CD14-positive monocyte (primary cell): ENCODE data around the gene ZNF35. TPM values are rescaled to one million over a fixed set of nuclear protein-coding genes. Genes with fewer than 3 reads are reported as not detected.

ENCODE experiments used
- DNase-seq, 3 donors: peaks; one replicate each; pipeline ENCODE4 v3.0.0-alpha.2; 2011 to 2022
- H2AFZ ChIP-seq: 2 replicates; pipeline ENCODE4 v1.6.0; 2012; ENCODE audit warnings: mild to moderate bottlenecking, low read depth, low read length, inconsistent platforms; ENCODE audit not compliant: insufficient read depth, poor library complexity, severe bottlenecking
- H3K27ac ChIP-seq, 2 donors: 1 replicate in 1 of 2; 2 replicates in 1 of 2; pipeline ENCODE4 v1.5.1; 2012 to 2013; ENCODE audit warnings: low read length in 2 of 2, control low read depth in 1 of 2, inconsistent platforms in 1 of 2, low read depth in 1 of 2, mild to moderate bottlenecking in 1 of 2
- H3K27me3 ChIP-seq, 2 donors: one replicate each; pipeline versions ENCODE4 v1.6.0 to v1.6.1; 2011 to 2013; ENCODE audit warnings: low read length in 2 of 2; ENCODE audit not compliant: control insufficient read depth in 2 of 2, insufficient read depth in 2 of 2
- H3K36me3 ChIP-seq, 2 donors: replicated peaks in 1 of 2; 1 replicate in 1 of 2; 2 replicates in 1 of 2; pipeline versions ENCODE4 v1.5.1 to v1.6.1; 2012 to 2013; ENCODE audit warnings: low read length in 2 of 2, control low read depth in 1 of 2, inconsistent platforms in 1 of 2, mild to moderate bottlenecking in 1 of 2; ENCODE audit not compliant: insufficient read depth in 2 of 2, control insufficient read depth in 1 of 2
- H3K4me1 ChIP-seq, 2 donors: 1 replicate in 1 of 2; 2 replicates in 1 of 2; pipeline versions ENCODE4 v1.5.1 to v1.6.1; 2012 to 2013; ENCODE audit warnings: low read length in 2 of 2, control low read depth in 1 of 2, inconsistent platforms in 1 of 2, mild to moderate bottlenecking in 1 of 2, moderate library complexity in 1 of 2; ENCODE audit not compliant: insufficient read depth in 2 of 2, control insufficient read depth in 1 of 2
- H3K4me2 ChIP-seq: replicated peaks from 2 replicates; pipeline ENCODE3; 2012; ENCODE audit warnings: low read length, moderate library complexity, mild to moderate bottlenecking; ENCODE audit not compliant: poor library complexity, severe bottlenecking; ENCODE audit errors: extremely low read depth
- H3K4me3 ChIP-seq, 3 experiments: fragments of 200-600 bp in 1 of 3; sonication (generic) in 1 of 3; replicated peaks in 1 of 3; 1 replicate in 2 of 3; 2 replicates in 1 of 3; pipeline ENCODE4 v1.5.1; 2011 to 2013; ENCODE audit warnings: low read length in 3 of 3, mild to moderate bottlenecking in 3 of 3, control low read depth in 2 of 3, low read depth in 2 of 3, inconsistent platforms in 1 of 3, moderate library complexity in 1 of 3
- H3K79me2 ChIP-seq: 2 replicates; pipeline ENCODE4 v1.6.0; 2012; ENCODE audit warnings: mild to moderate bottlenecking, control low read depth, inconsistent platforms, low read length, moderate library complexity; ENCODE audit not compliant: insufficient read depth
- H3K9ac ChIP-seq: 2 replicates; pipeline ENCODE4 v1.6.0; 2017; ENCODE audit warnings: low read length, mild to moderate bottlenecking; ENCODE audit not compliant: insufficient read depth, poor library complexity, severe bottlenecking
- H3K9me3 ChIP-seq, 2 donors: replicated peaks in 1 of 2; 1 replicate in 1 of 2; 2 replicates in 1 of 2; pipeline versions ENCODE4 v1.5.1 to v1.6.1; 2012 to 2013; ENCODE audit warnings: low read length in 2 of 2, control low read depth in 1 of 2; ENCODE audit not compliant: control insufficient read depth in 1 of 2, insufficient read depth in 1 of 2
- H4K20me1 ChIP-seq: 2 replicates; pipeline ENCODE4 v1.6.0; 2012; ENCODE audit warnings: mild to moderate bottlenecking, low read length, control low read depth, moderate library complexity; ENCODE audit not compliant: insufficient read depth
- H3K27ac Mint-ChIP-seq, 7 donors: one replicate each; pipeline ENCODE4 v1.8.0; 2020; ENCODE audit warnings: mild to moderate bottlenecking in 7 of 7, mixed read lengths in 7 of 7, moderate library complexity in 6 of 7, inconsistent platforms in 2 of 7
- H3K27me3 Mint-ChIP-seq, 3 donors: one replicate each; pipeline ENCODE4 v1.8.0; 2021 to 2022; ENCODE audit warnings: low read depth in 3 of 3, mild to moderate bottlenecking in 3 of 3, mixed read lengths in 3 of 3, moderate library complexity in 3 of 3, inconsistent platforms in 1 of 3
- H3K36me3 Mint-ChIP-seq, 2 donors: one replicate each; pipeline ENCODE4 v1.8.0; 2020; ENCODE audit warnings: mixed read lengths in 2 of 2, inconsistent platforms in 1 of 2, mild to moderate bottlenecking in 1 of 2
- H3K4me1 Mint-ChIP-seq: one replicate; pipeline ENCODE4 v1.8.0; 2020; ENCODE audit warnings: mild to moderate bottlenecking, mixed read lengths
- H3K4me3 Mint-ChIP-seq, 2 donors: one replicate each; pipeline ENCODE4 v1.8.0; 2020; ENCODE audit warnings: mild to moderate bottlenecking in 2 of 2, mixed read lengths in 2 of 2, moderate library complexity in 1 of 2
- H3K9me3 Mint-ChIP-seq, 7 donors: one replicate each; pipeline ENCODE4 v1.8.0; 2020 to 2022; ENCODE audit warnings: mixed read lengths in 7 of 7, mild to moderate bottlenecking in 6 of 7, moderate library complexity in 6 of 7, inconsistent platforms in 2 of 7
- CTCF ChIP-seq: fragments of 200-600 bp; IDR thresholded peaks from one replicate; pipeline ENCODE4 v1.8.0; 2022; ENCODE audit warnings: antibody characterized with exemption, mild to moderate bottlenecking
- WGBS: methylation state at CpG from one replicate; pipeline ENCODE4 v1.1.5; 2013; ENCODE audit warnings: missing lambda C conversion rate; ENCODE audit not compliant: insufficient coverage; 5-methylcytosine and 5-hydroxymethylcytosine counted together
- intact Hi-C, 2 donors: fragments of 100-400 bp; cut with micrococcal nuclease; formaldehyde crosslinking; loops; one replicate each; pipeline versions ENCODE4 v1.15.0 to v1.15.1; 2023
- polyA plus RNA-seq, 3 donors: library from polyadenylated mRNA; depleted of rRNA in 1 of 3; unstranded in 2 of 3; stranded (reverse) in 1 of 3; fragments of 300-500 nt in 2 of 3; fragments of >200 nt in 1 of 3; fragmentation: Illumina TruSeq in 2 of 3; gene quantifications; 1 replicate in 2 of 3; 2 replicates in 1 of 3; pipeline ENCODE4 v1.2.3, GENCODE V29; 2012 to 2021

The ZNF35 gene
- polyA plus RNA-seq, 3 donors, result 1.2 to 2.5 (median 2.5) TPM

- Histone ChIP-seq H3K36me3 (no peaks in the 10 kb centered on the region), H3K27ac (no peak overlapping the region), H4K20me1 (no peaks in the 10 kb centered on the region), H3K4me3 (no peak overlapping the region), H3K9me3 (peaks cover 43 to 78% of the 10 kb centered on the region in 2 donors), H3K27me3 (peaks cover 2 to 6% of the 10 kb centered on the region in 2 donors), H3K4me1 (peaks cover 0 to 5% of the 10 kb centered on the region in 2 donors), H3K79me2 (no peaks in the 10 kb centered on the region), H3K9ac (no peak overlapping the region), H3K4me2 (no peak overlapping the region), H2AFZ (no peak overlapping the region)
- no peak for TF ChIP-seq CTCF
- peaks cover 4 to 16% (median 8%) of the 10 kb centered on the region in 3 donors for H3K27me3 Mint-ChIP-seq
- intact Hi-C loops, result no loop called here
- H3K4me3 Mint-ChIP-seq, result no peak overlapping the region
- no peak for DNase-seq
- peaks cover 9 to 11% of the 10 kb centered on the region in 2 donors for H3K36me3 Mint-ChIP-seq
- H3K4me1 Mint-ChIP-seq, result peaks cover 12% of the 10 kb centered on the region
- 88% methylated on average over 2 of the region's 4 CpGs for WGBS
- H3K9me3 Mint-ChIP-seq, result peaks cover 38 to 79% (median 65%) of the 10 kb centered on the region in 7 donors
- no peak overlapping the region for H3K27ac Mint-ChIP-seq
These were observed 32.5 kb downstream of the ZNF35 start for GRCh38 chr3:44680921-44681455.

GRCh38 chr3:44682182-44682896, 33.8 kb downstream of the ZNF35 start:
- intact Hi-C loops, result no loop called here
- no peak for TF ChIP-seq CTCF
- Mint-ChIP-seq H3K36me3 (peaks cover 12 to 14% of the 10 kb centered on the region in 2 donors), H3K9me3 (peaks cover 42 to 79% (median 66%) of the 10 kb centered on the region in 7 donors), H3K27ac (no peak overlapping the region), H3K4me1 (peaks cover 12% of the 10 kb centered on the region), H3K27me3 (peaks cover 4 to 26% (median 15%) of the 10 kb centered on the region in 3 donors), H3K4me3 (no peak overlapping the region)
- DNase-seq, result no peak
- H3K79me2 ChIP-seq, result no peaks in the 10 kb centered on the region
- H3K4me2 ChIP-seq, result no peak overlapping the region
- H3K4me3 ChIP-seq, result no peak overlapping the region
- peaks cover 5 to 12% of the 10 kb centered on the region in 2 donors for H3K27me3 ChIP-seq
- H2AFZ ChIP-seq, result no peak overlapping the region
- no CpG with 5 or more reads among the region's 2 CpGs for WGBS
- H3K4me1 ChIP-seq, result peaks cover 0 to 5% of the 10 kb centered on the region in 2 donors
- H3K36me3 ChIP-seq, result no peaks in the 10 kb centered on the region
- H3K9me3 ChIP-seq, result peaks cover 39 to 79% of the 10 kb centered on the region in 2 donors
- H3K27ac ChIP-seq, result no peak overlapping the region
- no peaks in the 10 kb centered on the region for H4K20me1 ChIP-seq
- H3K9ac ChIP-seq, result no peak overlapping the region
